IMR-90 (cell line): ENCODE data around the gene C1QC. TPM values are rescaled to one million over a fixed set of nuclear protein-coding genes. Genes with fewer than 3 reads are reported as not detected.

Experiments used
- ATAC-seq: fragments of 200-7000 bp; cut with Tn5 transposase; 2 replicates; pipeline ENCODE4 v1.9.1; 2020; ENCODE audit warnings: low read depth, mild to moderate bottlenecking, moderate library complexity
- BruUV-seq: library from RNA; stranded (reverse); fragments of 400-500 nt; replicated peaks from 2 replicates; lab custom pipeline; 2021; lab: Mats Ljungman, UMichigan
- CTCF ChIA-PET: fragments of 300-600 bp; formaldehyde crosslinking; extraction: SDS; loops from one replicate; lab custom pipeline; 2021; ENCODE audit warnings: antibody characterized with exemption; lab: Yijun Ruan, JAX
- POLR2A ChIA-PET: fragments of 300-600 bp; sonication (Branson Sonifier 250); formaldehyde crosslinking; loops from one replicate; lab custom pipeline; 2022; ENCODE audit warnings: antibody characterized with exemption; ENCODE audit not compliant: unreplicated experiment; lab: Charles Lee
- DNase-seq: peaks from one replicate; pipeline ENCODE4 v3.0.0; 2013
- H2AFZ ChIP-seq: replicated peaks from 2 replicates; pipeline ENCODE3; 2013; ENCODE audit warnings: low read length, mild to moderate bottlenecking; ENCODE audit not compliant: poor library complexity
- H2AK5ac ChIP-seq: 2 replicates; pipeline ENCODE4 v1.6.1; 2013; ENCODE audit warnings: low read depth, low read length, inconsistent platforms
- H2AK9ac ChIP-seq: replicated peaks from 2 replicates; pipeline ENCODE3; 2013; ENCODE audit warnings: mild to moderate bottlenecking, low read depth, low read length, moderate library complexity; ENCODE audit not compliant: poor library complexity
- H2BK120ac ChIP-seq: 2 replicates; pipeline ENCODE4 v1.6.1; 2013; ENCODE audit warnings: low read depth, low read length, inconsistent platforms
- H2BK15ac ChIP-seq: 3 replicates; pipeline ENCODE4 v1.6.1; 2013; ENCODE audit warnings: low read depth, low read length, inconsistent platforms
- H2BK20ac ChIP-seq: 2 replicates; pipeline ENCODE4 v1.6.1; 2013; ENCODE audit warnings: low read depth, mild to moderate bottlenecking, inconsistent platforms, low read length, moderate library complexity
- H2BK5ac ChIP-seq: 2 replicates; pipeline ENCODE4 v1.6.1; 2013; ENCODE audit warnings: mild to moderate bottlenecking, low read depth, low read length, inconsistent platforms; ENCODE audit not compliant: poor library complexity, severe bottlenecking
- H3K14ac ChIP-seq: replicated peaks from 2 replicates; pipeline ENCODE4 v1.6.1; 2013; ENCODE audit warnings: low read depth, low read length, inconsistent platforms
- H3K18ac ChIP-seq: 2 replicates; pipeline ENCODE4 v1.6.1; 2013; ENCODE audit warnings: low read depth, low read length, control low read depth
- H3K23ac ChIP-seq: 2 replicates; pipeline ENCODE4 v1.6.1; 2013; ENCODE audit warnings: low read depth, low read length, inconsistent platforms
- H3K27ac ChIP-seq: 2 replicates; pipeline ENCODE4 v1.5.1; 2013; ENCODE audit warnings: mild to moderate bottlenecking, control low read depth, low read length; ENCODE audit not compliant: insufficient read depth
- H3K27me3 ChIP-seq: 2 replicates; pipeline ENCODE4 v1.6.1; 2013; ENCODE audit warnings: low read length; ENCODE audit not compliant: control insufficient read depth, insufficient read depth
- H3K36me3 ChIP-seq: 2 replicates; pipeline ENCODE4 v1.6.1; 2013; ENCODE audit warnings: low read length, mixed read lengths; ENCODE audit not compliant: control insufficient read depth, insufficient read depth
- H3K4ac ChIP-seq: 2 replicates; pipeline ENCODE4 v1.6.1; 2013; ENCODE audit warnings: low read depth, low read length, inconsistent platforms
- H3K4me1 ChIP-seq: 2 replicates; pipeline ENCODE4 v1.6.1; 2013; ENCODE audit warnings: low read length, mixed read lengths; ENCODE audit not compliant: control insufficient read depth, insufficient read depth
- H3K4me2 ChIP-seq: 2 replicates; pipeline ENCODE4 v1.6.1; 2013; ENCODE audit warnings: low read depth, mild to moderate bottlenecking, control low read depth, low read length, moderate library complexity
- H3K4me3 ChIP-seq: 2 replicates; pipeline ENCODE4 v1.5.1; 2013; ENCODE audit warnings: low read depth, mild to moderate bottlenecking, control low read depth, low read length, moderate library complexity; ENCODE audit not compliant: insufficient read depth
- H3K56ac ChIP-seq: 2 replicates; pipeline ENCODE4 v1.6.1; 2013; ENCODE audit warnings: low read length, inconsistent platforms; ENCODE audit not compliant: insufficient read depth; ENCODE audit errors: extremely low read depth
- H3K79me1 ChIP-seq, 2 experiments: 2 replicates each; pipeline ENCODE4 v1.6.1; 2013; ENCODE audit warnings: low read length in 2 of 2, inconsistent platforms in 1 of 2, low read depth in 1 of 2
- H3K9ac ChIP-seq: 2 replicates; pipeline ENCODE4 v1.6.1; 2013; ENCODE audit warnings: low read depth, low read length, control low read depth
- H3K9me1 ChIP-seq: 2 replicates; pipeline ENCODE4 v1.6.1; 2013; ENCODE audit warnings: low read length, inconsistent platforms; ENCODE audit not compliant: insufficient read depth
- H3K9me3 ChIP-seq: 2 replicates; pipeline ENCODE4 v1.6.1; 2013; ENCODE audit warnings: low read length; ENCODE audit not compliant: control insufficient read depth, insufficient read depth
- H4K20me1 ChIP-seq: 2 replicates; pipeline ENCODE4 v1.6.1; 2013; ENCODE audit warnings: low read length, inconsistent platforms; ENCODE audit not compliant: insufficient read depth
- H4K5ac ChIP-seq: 2 replicates; pipeline ENCODE4 v1.6.1; 2013; ENCODE audit warnings: mild to moderate bottlenecking, low read depth, low read length, control low read depth
- H4K8ac ChIP-seq, 2 experiments: 2 replicates each; pipeline ENCODE4 v1.6.1; 2013; ENCODE audit warnings: low read depth in 2 of 2, low read length in 2 of 2, control low read depth in 1 of 2, inconsistent platforms in 1 of 2
- H4K91ac ChIP-seq: 2 replicates; pipeline ENCODE4 v1.6.1; 2013; ENCODE audit warnings: low read depth, low read length, inconsistent platforms; ENCODE audit not compliant: insufficient read depth
- BHLHE40 ChIP-seq: fragments of 150-350 bp; IDR thresholded peaks from 2 replicates; pipeline ENCODE4 v1.6.1; 2016; ENCODE audit warnings: mild to moderate bottlenecking, low read depth, low read length
- CEBPB ChIP-seq: IDR thresholded peaks from 2 replicates; pipeline ENCODE4 v1.6.1; 2012; ENCODE audit warnings: low read depth, low read length, improper control_type of control experiment
- ELK1 ChIP-seq: fragments of 150-350 bp; IDR thresholded peaks from 2 replicates; pipeline ENCODE4 v1.6.1; 2016; ENCODE audit warnings: low read depth, mild to moderate bottlenecking, low read length, moderate library complexity, borderline replicate concordance
- MAZ ChIP-seq: IDR thresholded peaks from 2 replicates; pipeline ENCODE4 v1.6.1; 2012; ENCODE audit warnings: low read depth, mild to moderate bottlenecking, low read length, improper control_type of control experiment, moderate library complexity, borderline replicate concordance
- POLR2A ChIP-seq: IDR thresholded peaks from 2 replicates; pipeline ENCODE4 v1.6.1; 2012; ENCODE audit warnings: mild to moderate bottlenecking, low read depth, low read length
- RAD21 ChIP-seq: IDR thresholded peaks from 2 replicates; pipeline ENCODE4 v1.6.1; 2012; ENCODE audit warnings: low read length, improper control_type of control experiment
- SMC3 ChIP-seq: fragments of 150-350 bp; IDR thresholded peaks from 2 replicates; pipeline ENCODE4 v1.6.1; 2016; ENCODE audit warnings: low read depth, mild to moderate bottlenecking, antibody characterized with exemption, low read length, moderate library complexity
- WGBS, 2 experiments: methylation state at CpG; one replicate each; pipeline versions ENCODE4 v1.1.5 to v1.1.7; 2013; ENCODE audit warnings: missing lambda C conversion rate in 2 of 2; ENCODE audit not compliant: insufficient read length in 1 of 2; ENCODE audit errors: extremely low coverage in 2 of 2; 5-methylcytosine and 5-hydroxymethylcytosine counted together
- dilution Hi-C: fragments of 300-500 bp; cut with HindIII; formaldehyde crosslinking; loops from one replicate; pipeline ENCODE4 v1.14.3; 2018; ENCODE audit warnings: low sequenced_read_pairs; ENCODE audit not compliant: unreplicated experiment
- in situ Hi-C: fragments of 300-500 bp; cut with MboI; formaldehyde crosslinking; loops from 3 replicates; pipeline ENCODE4 v1.14.3; 2019; ENCODE audit warnings: low sequenced_read_pairs, inconsistent platforms, mixed read lengths
- intact Hi-C: fragments of 100-400 bp; cut with micrococcal nuclease; formaldehyde crosslinking; loops from 2 replicates; pipeline ENCODE4 v1.10.0; 2022
- polyA plus RNA-seq, 3 experiments: library from polyadenylated mRNA; depleted of rRNA; stranded (reverse); fragments of >200 nt; gene quantifications; 2 replicates each; pipeline ENCODE4 v1.2.3, GENCODE V29; 2012; ENCODE audit warnings: low replicate concordance in 1 of 3
- total RNA-seq: library from RNA; depleted of rRNA; stranded (reverse); fragments of >200 nt; gene quantifications from 2 replicates; pipeline ENCODE4 v1.2.3, GENCODE V29; 2012
- TF ChIP-seq, protein P1 (sequence below): conservative IDR thresholded peaks from 2 replicates; pipeline ENCODE4 v1.5.1; 2012; ENCODE audit warnings: mild to moderate bottlenecking, low read depth, low read length, improper control_type of control experiment
- TF ChIP-seq, protein P2 (sequence below): fragments of 150-350 bp; IDR thresholded peaks from 2 replicates; pipeline ENCODE4 v1.6.1; 2017; ENCODE audit warnings: mild to moderate bottlenecking, antibody characterized with exemption, low read length, low read depth

Gene C1QC
- total and polyA plus RNA-seq, 2 of the 4 experiments (the other 2 are of a cell fraction), result not detected

DNA sequence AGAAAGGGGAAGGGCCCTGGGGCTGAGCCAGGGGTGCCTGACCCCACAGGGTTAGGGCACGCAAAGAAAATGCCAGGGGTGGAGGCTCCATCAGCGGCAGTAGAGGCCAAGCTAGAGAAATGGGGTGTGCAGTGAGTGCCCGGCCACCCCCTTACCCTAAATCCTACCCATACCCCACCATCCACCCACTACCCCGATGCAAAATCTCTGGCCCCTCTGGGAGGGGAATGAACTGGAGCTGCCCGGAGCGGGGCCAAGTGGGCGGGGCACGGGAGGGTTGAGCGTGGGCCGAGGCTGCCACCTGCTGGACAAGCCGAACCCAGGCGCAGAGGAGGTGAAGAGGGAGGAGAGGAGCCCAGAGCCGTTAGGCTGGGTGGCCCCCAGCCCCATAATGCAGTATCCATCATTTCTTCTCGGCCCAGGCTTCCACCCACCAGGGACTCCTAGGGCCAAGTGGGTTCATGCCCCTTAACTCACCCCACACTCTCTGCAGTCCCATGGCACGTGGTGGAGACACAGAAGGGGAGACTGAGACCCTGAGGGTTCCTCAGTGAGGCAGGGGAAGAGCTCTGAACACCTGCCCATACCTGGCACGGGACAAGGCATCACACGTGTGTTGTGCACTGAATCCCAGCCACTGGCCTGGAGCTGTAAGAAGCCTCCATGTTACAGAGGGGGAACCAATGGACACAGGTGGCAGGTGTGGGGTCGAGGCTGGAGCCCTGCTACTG, 1.4 kb upstream of the C1QC start:
- H2BK120ac ChIP-seq, result no peak overlapping the region
- H4K91ac ChIP-seq, result no peak overlapping the region
- H2AK5ac ChIP-seq, result 0 out of 2 replicates have a peak overlapping the region, but pooled peaks have one; percentile 18
- peak overlapping the region; percentile 38 for H2AK9ac ChIP-seq
- BruUV-seq, result no TSS peak
- peak overlapping the region; percentile 44 for H2AFZ ChIP-seq
- H2BK15ac ChIP-seq, result no peak overlapping the region
- no peaks in the 10 kb centered on the region for H3K79me1 ChIP-seq
- in situ Hi-C loops (no loop called here), dilution Hi-C loops (no loop called here), intact Hi-C loops (loop anchor here (1.0 to 10.0 kb wide), 2 partner anchors 222 to 537 kb away; no protein-coding TSS in a partner anchor)
- H2BK20ac ChIP-seq, result no peak overlapping the region
- no peak overlapping the region for H2BK5ac ChIP-seq
- no peak overlapping the region for H4K8ac ChIP-seq
- no peak overlapping the region for H3K4me3 ChIP-seq
- no peak overlapping the region for H4K5ac ChIP-seq
- ChIA-PET CTCF (interaction anchor here (1.0 to 3.0 kb wide), 5 partner anchors 10 to 226 kb away, joined by 3 to 18 read pairs (median 4); no protein-coding TSS in a partner anchor), POLR2A (no interaction called here)
- H3K9ac ChIP-seq, result no peak overlapping the region
- H3K9me1 ChIP-seq, result no peaks in the 10 kb centered on the region
- no peaks in the 10 kb centered on the region for H3K9me3 ChIP-seq
- WGBS, 2 experiments, result 14% methylated on average over 1 of the region's 18 CpGs; no CpG with 5 or more reads in 1 of the 2 experiments
- H3K27me3 ChIP-seq, result peaks cover 42% of the 10 kb centered on the region
- TF ChIP-seq MAZ (peak; percentile 60), POLR2A (no peak), RAD21 (peak; percentile 91), ELK1 (no peak), BHLHE40 (no peak), CEBPB (no peak), SMC3 (peak; percentile 94)
- TF ChIP-seq, protein P1, sequence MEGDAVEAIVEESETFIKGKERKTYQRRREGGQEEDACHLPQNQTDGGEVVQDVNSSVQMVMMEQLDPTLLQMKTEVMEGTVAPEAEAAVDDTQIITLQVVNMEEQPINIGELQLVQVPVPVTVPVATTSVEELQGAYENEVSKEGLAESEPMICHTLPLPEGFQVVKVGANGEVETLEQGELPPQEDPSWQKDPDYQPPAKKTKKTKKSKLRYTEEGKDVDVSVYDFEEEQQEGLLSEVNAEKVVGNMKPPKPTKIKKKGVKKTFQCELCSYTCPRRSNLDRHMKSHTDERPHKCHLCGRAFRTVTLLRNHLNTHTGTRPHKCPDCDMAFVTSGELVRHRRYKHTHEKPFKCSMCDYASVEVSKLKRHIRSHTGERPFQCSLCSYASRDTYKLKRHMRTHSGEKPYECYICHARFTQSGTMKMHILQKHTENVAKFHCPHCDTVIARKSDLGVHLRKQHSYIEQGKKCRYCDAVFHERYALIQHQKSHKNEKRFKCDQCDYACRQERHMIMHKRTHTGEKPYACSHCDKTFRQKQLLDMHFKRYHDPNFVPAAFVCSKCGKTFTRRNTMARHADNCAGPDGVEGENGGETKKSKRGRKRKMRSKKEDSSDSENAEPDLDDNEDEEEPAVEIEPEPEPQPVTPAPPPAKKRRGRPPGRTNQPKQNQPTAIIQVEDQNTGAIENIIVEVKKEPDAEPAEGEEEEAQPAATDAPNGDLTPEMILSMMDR, result peak; percentile 86
- TF ChIP-seq, protein P2, sequence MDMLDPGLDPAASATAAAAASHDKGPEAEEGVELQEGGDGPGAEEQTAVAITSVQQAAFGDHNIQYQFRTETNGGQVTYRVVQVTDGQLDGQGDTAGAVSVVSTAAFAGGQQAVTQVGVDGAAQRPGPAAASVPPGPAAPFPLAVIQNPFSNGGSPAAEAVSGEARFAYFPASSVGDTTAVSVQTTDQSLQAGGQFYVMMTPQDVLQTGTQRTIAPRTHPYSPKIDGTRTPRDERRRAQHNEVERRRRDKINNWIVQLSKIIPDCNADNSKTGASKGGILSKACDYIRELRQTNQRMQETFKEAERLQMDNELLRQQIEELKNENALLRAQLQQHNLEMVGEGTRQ, result no peak
- H3K27ac ChIP-seq, result no peak overlapping the region
- no peak overlapping the region for H3K14ac ChIP-seq
- no peak overlapping the region for H3K23ac ChIP-seq
- ATAC-seq (peak; percentile 88), DNase-seq (peak; percentile 27)
- H3K4me2 ChIP-seq, result no peak overlapping the region
- H3K4me1 ChIP-seq, result peaks cover 2% of the 10 kb centered on the region; the same call in 1 of the 2 replicates
- peaks cover 5% of the 10 kb centered on the region for H4K20me1 ChIP-seq
- no peak overlapping the region for H3K18ac ChIP-seq
- H3K4ac ChIP-seq, result no peak overlapping the region
- no peaks in the 10 kb centered on the region for H3K36me3 ChIP-seq
- H3K56ac ChIP-seq, result no peak overlapping the region
